CD4-positive, alpha-beta T cell treated with Interleukin-10 for 1 hour (primary cell): ENCODE data around the gene SF1.
"Not testable (repeated sequence)": the region's sequence is repeated elsewhere in the genome, so short reads cannot be mapped to it uniquely, and the experiment has no call there.

Experiments used
- DNase-seq: peaks from one replicate; pipeline ENCODE4 v3.0.0-alpha.2; 2020

Gene SF1

GRCh38 chr11:64778473-64779298 is at the start of gene SF1:
Gene SF1 (minus strand): TSS chr11:64778542. CDS start chr11:64778392, 150 bp downstream.
- DNase-seq: peak; percentile 100

GRCh38 chr11:64827451-64827839 is 49.1 kb upstream of the SF1 start:
- DNase-seq: no peak

- no peak for DNase-seq
These were observed 48.5 kb upstream of the SF1 start for GRCh38 chr11:64826578-64827450.

GRCh38 chr11:64826062-64826461 is 47.7 kb upstream of the SF1 start:
- DNase-seq: no peak

- DNase-seq: no peak
These were observed 45.3 kb upstream of the SF1 start for GRCh38 chr11:64823568-64824119.

- DNase-seq: no peak
These were observed 39.1 kb upstream of the SF1 start for GRCh38 chr11:64817476-64817875.

- DNase-seq: not testable (repeated sequence)
These were observed 37.1 kb upstream of the SF1 start for GRCh38 chr11:64815433-64815832.

GRCh38 chr11:64814712-64815187 is 36.4 kb upstream of the SF1 start:
- DNase-seq: no peak

- DNase-seq: no peak
These were observed 35.5 kb upstream of the SF1 start for GRCh38 chr11:64813826-64814225.

GRCh38 chr11:64810891-64811272 is 32.5 kb upstream of the SF1 start:
- DNase-seq: no peak

GRCh38 chr11:64810271-64810890 is 32.0 kb upstream of the SF1 start, which contains the start of gene MEN1:
Gene MEN1 (minus strand): TSS chr11:64810551. CDS start chr11:64810109, 442 bp downstream.
- DNase-seq: peak; percentile 80

GRCh38 chr11:64809781-64810241 is 31.5 kb upstream of the SF1 start:
- peak; percentile 12 for DNase-seq

GRCh38 chr11:64805481-64805880 is 27.1 kb upstream of the SF1 start:
- DNase-seq: no peak

GRCh38 chr11:64804346-64805210 is 26.2 kb upstream of the SF1 start:
- DNase-seq: no peak

- DNase-seq: peak; percentile 25
These were observed 25.6 kb upstream of the SF1 start for GRCh38 chr11:64803846-64804345.

GRCh38 chr11:64803158-64803845 is 25.0 kb upstream of the SF1 start, which contains the start of gene MAP4K2:
Gene MAP4K2 (minus strand): TSS chr11:64803214. CDS start chr11:64803149, 65 bp downstream.
- DNase-seq: peak; percentile 90

GRCh38 chr11:64802370-64803157 is 24.2 kb upstream of the SF1 start:
- DNase-seq: peak; percentile 46

- peak; percentile 12 for DNase-seq
These were observed 23.4 kb upstream of the SF1 start for GRCh38 chr11:64801561-64802369.

GRCh38 chr11:64801158-64801464 is 22.8 kb upstream of the SF1 start:
- DNase-seq: no peak
